ENCODE results near the gene UBE2D3.
"Not testable (repeated sequence)": the region's sequence is repeated elsewhere in the genome, so short reads cannot be mapped to it uniquely, and the experiment has no call there.

Gene UBE2D3

GRCh38 chr4:102825261-102826091 lies 1.9 kb downstream of the UBE2D3 start:
- TF ChIP-seq CTCF (IDR thresholded peaks at IDR 0.05; ENCODE audit: low read depth, low read length, missing control alignments), result no peak
- in situ Hi-C loops (cut with HindIII; ENCODE audit: low sequenced_read_pairs), result no loop called here
- peak overlapping the region; percentile 98 for H3K4me3 ChIP-seq (ENCODE audit: low read depth, low read length)
- peak; percentile 43 for DNase-seq (ENCODE audit: low read depth)

- no peak for DNase-seq (ENCODE audit: low read depth)
- no peak for TF ChIP-seq CTCF (IDR thresholded peaks at IDR 0.05; ENCODE audit: low read depth, low read length, missing control alignments)
- H3K4me3 ChIP-seq (ENCODE audit: low read depth, low read length), result peak overlapping the region; percentile 98
- in situ Hi-C loops (cut with HindIII; ENCODE audit: low sequenced_read_pairs), result no loop called here
Observed at GRCh38 chr4:102824398-102824797, 3.0 kb downstream of the UBE2D3 start.

DNA sequence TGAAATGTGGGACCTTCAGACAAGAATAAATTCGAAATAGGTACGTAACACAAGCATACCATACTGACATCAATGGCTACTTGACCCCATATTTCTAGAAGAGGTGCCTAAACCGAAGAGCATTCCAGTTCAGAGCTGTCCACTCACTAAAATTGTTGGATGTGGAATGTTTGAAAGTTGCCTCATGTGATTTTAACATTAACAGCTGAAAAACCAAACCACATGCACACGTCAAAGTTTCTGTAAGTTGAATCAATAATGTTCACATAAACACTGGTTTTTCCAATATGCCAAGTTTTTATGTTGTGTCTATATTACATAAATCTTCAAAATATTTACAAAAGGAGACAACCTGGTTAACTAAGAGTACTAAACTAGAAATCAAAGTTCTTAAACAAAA lies 3.5 kb downstream of the UBE2D3 start:
- H3K4me3 ChIP-seq (ENCODE audit: low read depth, low read length), result peak overlapping the region; percentile 98
- TF ChIP-seq CTCF (IDR thresholded peaks at IDR 0.05; ENCODE audit: low read depth, low read length, missing control alignments), result no peak
- in situ Hi-C loops (cut with HindIII; ENCODE audit: low sequenced_read_pairs), result no loop called here
- DNase-seq (ENCODE audit: low read depth), result no peak

DNA sequence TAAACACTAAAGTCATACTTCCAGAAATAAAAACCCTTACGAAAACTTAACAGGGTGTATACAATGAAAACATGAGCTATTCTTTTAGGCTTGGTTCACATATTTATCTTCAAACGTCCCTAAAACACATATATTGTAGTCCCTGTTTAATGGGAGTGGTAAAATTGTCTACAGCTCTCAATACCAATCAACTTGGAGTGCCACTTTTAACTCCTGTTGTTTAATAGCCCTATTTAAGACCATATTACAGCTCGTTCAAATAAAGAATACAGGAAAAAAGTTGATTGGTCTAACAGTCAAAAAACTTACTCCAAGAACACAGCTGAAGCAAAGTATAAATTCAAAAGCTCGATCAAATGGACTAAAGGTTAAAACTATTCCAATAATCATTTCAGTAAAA lies 3.9 kb downstream of the UBE2D3 start:
- DNase-seq (ENCODE audit: low read depth), result no peak
- in situ Hi-C loops (cut with HindIII; ENCODE audit: low sequenced_read_pairs), result no loop called here
- TF ChIP-seq CTCF (IDR thresholded peaks at IDR 0.05; ENCODE audit: low read depth, low read length, missing control alignments), result no peak
- H3K4me3 ChIP-seq (ENCODE audit: low read depth, low read length), result peak overlapping the region; percentile 98

GRCh38 chr4:102819588-102820365 lies 7.6 kb downstream of the UBE2D3 start:
- no peak for DNase-seq (ENCODE audit: low read depth)
- in situ Hi-C loops (cut with HindIII; ENCODE audit: low sequenced_read_pairs), result no loop called here
- TF ChIP-seq CTCF (IDR thresholded peaks at IDR 0.05; ENCODE audit: low read depth, low read length, missing control alignments), result no peak
- H3K4me3 ChIP-seq (ENCODE audit: low read depth, low read length), result no peak overlapping the region

GRCh38 chr4:102819100-102819499 lies 8.3 kb downstream of the UBE2D3 start:
- H3K4me3 ChIP-seq (ENCODE audit: low read depth, low read length); DNase-seq (ENCODE audit: low read depth); in situ Hi-C loops (cut with HindIII; ENCODE audit: low sequenced_read_pairs): not testable (repeated sequence)

Measured in astrocyte of the cerebellum (primary cell).